GM18498 (cell line): ENCODE results near the gene SPINT1.
A peak's percentile ranks its signal among the peaks of the same experiment; 100 is the strongest.
"Not testable (repeated sequence)": the region's sequence is repeated elsewhere in the genome, so short reads cannot be mapped to it uniquely, and the experiment has no call there.

Source experiments
- ATAC-seq: cut with Tn5 transposase; IDR thresholded peaks from one replicate; pipeline ENCODE4 v1.9.1; 2021; ENCODE audit warnings: mild to moderate bottlenecking, moderate library complexity; ENCODE audit not compliant: unreplicated experiment

SPINT1 gene

DNA sequence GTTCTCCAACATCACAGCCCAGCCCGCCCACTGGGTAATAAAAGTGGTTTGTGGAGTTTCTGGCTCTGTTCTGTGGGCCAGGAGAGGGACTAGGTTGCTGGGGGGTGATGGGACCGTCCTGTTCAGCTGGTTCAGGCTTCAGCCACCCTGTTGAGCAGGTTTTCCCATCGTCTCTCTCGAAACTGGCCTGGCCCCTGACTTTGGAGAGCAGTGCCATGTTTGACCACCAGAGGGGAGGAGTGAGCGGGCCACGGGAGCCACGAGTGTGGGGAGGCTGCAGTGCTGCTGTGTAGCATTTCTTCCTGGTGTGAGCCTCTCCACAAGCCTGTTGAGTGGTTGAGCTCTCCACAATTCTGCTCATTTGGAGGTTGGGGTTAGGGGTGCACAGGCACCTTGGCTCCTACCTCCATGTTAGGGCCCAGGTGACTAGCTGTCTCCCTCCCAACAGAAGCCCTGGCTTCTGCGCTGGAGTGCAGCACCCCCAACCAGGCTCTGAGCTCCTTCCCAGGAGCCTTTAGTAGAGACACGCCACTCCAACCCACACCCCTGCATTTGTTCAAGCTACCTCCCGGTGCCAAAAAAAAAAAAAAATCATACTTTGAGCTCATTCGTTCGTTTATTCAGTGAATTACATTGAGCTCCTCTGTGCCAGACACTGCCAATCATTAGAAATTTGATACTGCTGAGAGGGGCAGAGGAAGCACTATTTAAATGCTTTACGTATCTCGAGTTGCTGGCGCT, 13.9 kb downstream of the SPINT1 start:
- no peak for ATAC-seq

DNA sequence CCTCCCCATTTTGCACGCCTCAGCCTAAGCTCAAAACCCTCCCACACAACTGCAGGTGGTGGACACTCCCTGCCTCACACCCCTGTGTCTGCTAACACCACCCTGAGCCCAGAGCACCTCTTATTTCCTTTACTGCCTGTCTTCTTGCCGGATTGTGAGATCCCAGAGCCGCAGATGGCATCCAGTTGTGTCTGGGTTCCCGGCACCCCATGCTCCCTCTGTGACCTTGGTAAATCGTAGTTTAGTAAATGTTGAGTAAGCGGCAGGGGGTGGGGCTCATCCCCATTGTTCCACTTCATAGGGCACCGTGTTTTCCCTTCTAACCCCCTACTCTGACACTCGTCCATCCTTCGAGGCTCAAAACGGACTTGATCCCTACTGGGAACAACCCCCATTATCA, 14.9 kb downstream of the SPINT1 start:
- ATAC-seq = no peak

DNA sequence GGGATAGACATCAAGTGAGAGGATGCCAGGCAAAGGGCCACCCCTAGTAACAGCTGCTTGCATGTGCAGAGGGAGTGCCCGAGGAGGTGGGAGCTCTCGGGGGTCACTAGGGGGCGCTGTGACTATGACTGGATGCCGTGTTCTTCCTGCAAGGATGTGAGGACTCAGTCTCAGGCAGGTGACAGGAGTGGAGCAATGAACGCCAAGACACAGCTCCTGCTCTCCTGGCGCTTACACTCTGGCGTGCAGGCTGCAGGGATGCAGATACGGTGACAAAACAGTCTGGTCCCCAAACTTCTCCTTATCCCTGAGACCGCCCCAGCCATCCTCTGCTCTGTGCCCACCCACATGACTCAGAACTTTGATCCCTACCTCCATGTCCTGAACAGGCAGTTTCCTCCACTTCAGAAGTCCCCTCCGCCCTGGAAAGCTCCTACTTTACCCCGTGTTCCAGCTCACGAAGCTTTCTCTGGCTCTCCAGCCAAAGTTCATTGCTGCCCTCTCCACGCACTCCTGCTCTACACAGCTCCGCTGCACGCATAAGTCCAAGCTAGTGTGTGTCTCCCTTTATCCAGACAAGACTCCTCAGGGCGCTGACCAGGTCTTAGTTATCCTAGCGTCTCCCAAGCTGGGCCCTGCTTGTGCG, 15.5 kb downstream of the SPINT1 start:
- peak; percentile 57 for ATAC-seq

DNA sequence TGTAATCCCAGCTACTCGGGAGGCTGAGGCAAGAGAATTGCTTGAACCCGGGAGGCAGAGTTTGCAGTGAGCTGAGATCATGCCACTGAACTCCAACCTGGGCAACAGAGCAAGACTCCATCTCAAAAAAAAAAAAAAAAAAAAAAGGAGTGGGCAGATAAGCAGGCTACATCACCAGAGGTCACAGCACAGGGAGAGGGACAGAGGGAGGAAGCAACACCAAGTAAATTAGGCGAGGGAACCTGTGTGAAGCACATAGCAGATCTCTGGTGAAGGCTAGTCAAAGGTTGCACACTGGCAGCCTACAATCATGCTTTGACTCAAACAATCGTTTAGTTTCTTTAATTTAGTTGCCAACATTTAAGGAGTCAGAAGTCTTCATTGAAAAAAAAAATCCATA, 17.3 kb downstream of the SPINT1 start:
- not testable (repeated sequence) for ATAC-seq

DNA sequence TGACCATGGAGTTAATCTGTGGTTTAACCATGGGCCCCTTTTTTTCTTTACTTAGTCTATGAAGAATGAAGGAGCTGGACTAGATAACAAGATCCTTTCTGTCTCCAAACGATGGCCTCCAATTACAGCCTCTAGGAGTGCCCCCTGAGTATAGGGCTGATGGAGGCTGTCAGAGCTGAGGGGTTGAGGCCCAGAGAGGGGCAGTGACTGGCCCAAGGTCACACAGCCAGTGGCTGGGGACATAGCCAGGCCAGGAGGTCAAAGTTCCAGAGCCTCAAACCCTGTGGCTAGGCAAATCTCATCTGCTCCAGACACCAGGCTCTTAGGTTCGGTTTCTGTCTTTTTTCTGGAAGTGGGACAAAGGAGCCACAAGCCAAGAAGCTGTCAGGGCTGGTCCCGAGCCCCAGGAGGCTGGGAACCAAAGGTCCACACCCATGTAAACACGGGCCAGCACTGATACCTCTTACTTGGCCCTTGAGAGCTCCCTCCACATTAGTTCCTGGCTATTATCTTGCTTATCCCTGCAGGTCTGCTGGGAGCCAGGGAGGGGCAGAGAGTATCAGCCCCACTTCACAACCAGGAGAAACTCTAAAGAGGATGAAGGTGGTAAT, 19.9 kb downstream of the SPINT1 start:
- ATAC-seq = no peak

DNA sequence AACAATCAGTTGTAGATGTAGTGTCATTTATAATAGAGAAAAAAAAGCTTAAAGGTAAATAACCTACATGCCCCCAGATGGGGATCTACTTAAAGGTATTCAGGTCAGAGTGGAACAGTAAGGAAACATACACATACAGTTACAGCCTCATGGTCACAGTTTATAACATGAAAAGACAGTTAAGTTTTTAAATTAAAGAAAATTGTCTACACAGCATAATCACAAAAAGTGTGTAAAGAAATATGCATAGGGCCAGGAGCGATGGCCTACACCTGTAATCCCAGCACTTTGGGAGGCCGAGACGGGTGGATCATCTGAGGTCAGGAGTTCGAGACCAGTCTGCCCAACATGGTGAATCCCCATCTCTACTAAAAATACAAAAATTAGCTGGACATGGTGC, 23.4 kb downstream of the SPINT1 start:
- ATAC-seq = no peak

DNA sequence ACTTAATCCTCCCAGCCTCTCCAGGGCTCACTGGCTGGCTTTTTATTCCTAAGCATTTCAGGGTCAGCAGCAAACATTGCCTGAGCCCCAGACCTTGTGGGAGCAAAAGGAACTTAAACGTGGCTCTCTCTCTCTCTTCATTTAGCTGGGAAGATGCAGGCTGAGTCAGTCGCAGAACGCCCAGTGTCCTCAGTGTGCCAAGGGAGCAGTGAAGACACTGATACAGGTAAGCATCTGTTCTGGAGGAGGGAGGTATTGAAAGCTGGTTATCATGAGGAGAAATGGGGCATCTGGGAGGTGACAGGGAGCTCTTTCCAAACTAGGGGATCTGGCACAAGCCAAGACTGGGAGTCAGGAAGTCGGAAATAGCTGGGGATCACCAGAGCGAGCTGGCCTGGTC, 25.8 kb downstream of the SPINT1 start:
- ATAC-seq = no peak

DNA sequence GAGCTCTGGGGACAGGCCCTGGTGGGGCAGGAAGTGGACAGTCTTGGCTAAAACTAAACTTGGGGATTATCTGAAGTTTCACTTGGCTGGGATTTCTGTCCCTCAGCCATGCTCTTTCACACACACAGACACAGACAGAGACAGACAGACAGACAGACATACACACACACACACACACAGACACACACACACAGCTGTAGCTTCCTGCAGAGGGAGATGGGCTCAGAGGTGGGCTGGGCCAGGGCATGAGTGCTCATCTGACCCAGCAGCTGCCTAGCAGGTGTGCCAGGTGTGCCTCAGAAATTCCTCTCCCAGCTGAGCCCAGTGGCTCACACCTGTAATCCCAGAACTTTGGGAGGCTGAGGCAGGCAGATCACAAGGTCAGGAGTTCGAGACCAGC, 26.9 kb downstream of the SPINT1 start:
- ATAC-seq = no peak

DNA sequence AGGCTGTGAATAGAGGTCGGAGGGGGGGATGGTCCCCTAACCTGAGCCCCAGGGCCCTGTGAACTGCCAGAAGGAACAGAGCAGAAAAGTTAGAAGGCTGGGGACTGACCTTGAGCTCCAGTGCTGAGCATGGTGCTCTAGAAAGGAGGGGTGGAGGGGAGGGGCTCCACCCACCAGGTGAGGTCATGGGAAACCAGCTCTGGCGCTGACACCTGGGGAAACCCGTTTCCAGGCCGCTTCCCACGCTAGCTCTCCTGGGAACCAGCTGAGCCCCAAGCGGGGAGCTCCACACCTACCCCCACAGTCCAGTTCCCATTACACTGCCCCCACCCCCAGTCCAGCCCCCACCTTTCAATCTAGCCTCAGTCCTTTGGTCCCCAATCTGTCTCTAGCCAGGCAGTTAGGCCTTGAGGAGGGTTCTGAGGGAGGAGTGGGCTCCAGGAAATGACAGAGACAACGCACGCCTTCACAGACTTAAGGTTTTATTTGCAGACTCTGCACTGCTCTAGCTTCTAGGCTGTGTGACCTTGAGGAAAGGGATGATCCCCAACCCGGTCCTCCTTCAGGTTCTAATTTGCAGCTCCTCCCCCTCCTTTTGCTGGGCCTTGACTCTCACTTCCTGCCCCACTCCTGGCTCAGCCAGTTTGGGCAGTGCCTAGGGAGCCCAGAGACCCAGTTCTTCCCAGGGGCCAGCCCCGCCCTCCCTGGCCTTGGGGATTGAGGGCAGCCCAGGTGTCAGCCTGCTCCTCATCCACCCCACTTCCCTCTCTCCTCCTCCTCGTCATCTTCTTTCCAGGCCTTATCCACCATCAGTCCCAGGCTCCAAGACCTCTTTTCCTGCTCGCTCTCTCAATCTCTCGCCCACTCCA, 28.1 kb downstream of the SPINT1 start:
- ATAC-seq = no peak

DNA sequence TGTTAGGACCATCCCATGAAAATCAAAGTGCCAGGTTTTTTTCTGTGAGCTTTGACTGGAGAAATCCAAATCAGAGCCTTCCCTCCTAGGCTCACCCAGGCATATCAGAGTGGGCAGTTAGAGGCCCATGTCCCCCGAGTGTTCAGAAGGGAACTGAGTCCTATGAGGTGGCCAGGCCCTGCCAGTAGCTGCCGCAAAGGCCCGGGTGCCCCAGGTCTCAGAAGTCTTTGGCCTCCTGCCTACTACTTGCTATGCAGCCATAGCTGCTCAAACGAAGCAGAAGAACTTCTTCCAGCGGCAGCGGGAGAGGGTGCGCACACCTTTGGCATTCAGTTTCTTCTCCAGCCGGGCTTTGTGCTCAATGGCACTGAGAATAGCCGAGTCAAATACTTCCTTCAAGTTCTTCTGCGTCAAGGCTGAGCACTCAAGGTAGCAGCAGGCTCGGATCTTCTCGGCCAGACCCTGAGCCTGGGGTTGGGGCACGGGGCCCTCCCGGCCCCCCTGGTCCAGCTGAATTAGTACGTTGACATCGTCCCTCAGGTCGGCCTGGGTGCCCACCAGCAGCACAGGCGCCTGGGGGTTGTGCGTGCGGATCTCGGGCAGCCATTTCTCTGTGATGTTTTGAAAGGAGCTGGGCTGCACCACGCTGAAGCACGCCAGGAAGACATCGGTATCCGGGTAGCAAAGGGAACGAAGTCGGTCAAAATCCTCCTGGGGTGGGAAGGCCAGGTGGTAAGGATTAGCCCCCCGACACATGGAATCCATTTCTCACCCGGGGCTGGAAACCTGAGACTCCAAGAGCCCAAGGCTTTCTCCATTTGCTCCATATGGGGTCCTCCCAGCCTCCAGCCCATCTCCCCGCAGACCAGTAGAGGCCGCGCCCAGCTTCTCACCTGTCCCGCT, 29.2 kb downstream of the SPINT1 start:
- ATAC-seq = no peak

DNA sequence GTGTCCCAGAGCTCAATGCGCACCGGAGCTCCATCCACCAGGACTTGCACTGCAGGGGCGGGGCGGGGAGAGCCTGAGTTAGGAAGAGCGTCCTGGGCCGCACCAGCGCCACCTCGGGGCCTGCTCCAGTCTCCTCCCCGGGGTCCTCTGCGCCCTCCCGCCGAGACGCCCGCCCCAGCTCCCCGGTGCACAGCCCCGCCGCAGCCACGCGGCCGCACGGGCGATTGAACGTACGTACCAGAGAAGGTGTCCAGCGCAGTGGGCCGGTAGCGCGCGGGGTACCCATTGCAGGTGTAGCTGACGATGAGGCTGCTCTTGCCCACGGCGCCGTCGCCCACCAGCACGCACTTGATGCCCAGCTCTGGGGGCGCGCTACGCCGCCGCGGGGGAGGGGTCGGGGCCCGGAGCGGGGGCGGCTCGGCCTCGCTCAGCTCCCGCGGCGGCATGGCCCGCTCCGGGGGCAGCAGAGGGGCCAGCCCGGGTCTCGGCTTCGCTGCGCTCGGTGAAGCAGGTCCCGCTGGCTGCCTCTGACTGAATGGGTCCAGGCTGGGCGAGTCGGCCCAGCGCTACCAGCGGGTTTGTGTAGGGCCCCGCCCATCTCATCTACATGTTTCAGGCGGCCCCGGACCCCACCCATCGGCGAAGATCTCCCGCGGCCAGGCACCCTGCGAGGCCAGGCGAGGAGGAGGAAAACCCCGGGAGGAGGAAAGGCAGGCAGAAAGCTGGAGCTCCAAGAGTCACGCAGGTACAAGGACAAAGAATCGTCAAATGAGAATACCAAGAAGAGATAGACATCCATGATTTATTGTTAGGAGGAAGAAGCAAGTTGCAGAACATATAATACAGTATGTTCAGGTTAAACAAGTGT, 30.1 kb downstream of the SPINT1 start, which contains the start of gene RHOV:
Gene RHOV, minus strand, starts transcription at position 541 of the 868 bp plus-strand sequence. Its CDS starts 95 bp downstream, at position 446.
- ATAC-seq = peak; percentile 63

DNA sequence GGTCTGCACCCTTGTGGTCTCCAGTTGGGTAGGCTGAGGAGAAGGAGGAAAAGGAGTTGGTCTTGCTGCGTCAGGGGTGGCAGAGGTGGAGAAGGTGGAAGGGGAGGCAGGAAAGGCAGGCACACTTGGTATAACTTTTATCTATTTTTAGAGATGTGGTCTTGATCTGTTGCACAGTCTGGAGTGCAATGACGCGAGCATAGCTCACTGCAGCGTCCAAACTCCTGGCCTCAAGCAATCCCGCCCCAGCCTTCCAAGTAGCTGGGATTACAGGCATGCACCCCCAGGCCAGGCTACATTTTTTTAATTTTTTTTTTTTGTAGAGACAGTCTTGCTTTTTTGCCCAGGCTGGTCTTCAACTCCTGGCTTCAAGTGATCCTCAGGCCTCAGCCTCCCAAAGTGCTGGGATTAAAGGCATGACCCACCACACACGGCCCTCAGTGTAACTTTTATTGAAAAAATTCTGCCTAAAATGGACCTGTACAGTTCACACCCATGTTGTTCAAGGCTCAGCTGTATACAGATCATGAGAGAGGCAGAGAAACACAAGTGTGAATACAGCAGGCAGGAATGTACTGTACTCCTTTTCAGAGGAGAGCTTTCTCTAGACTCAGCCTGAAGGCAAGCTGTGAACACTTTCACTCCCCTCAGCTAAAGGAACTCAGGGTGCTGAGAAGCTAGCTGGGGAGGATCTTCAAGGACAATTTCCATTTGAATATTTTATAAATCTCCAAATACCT, 32.3 kb downstream of the SPINT1 start:
- no peak for ATAC-seq

DNA sequence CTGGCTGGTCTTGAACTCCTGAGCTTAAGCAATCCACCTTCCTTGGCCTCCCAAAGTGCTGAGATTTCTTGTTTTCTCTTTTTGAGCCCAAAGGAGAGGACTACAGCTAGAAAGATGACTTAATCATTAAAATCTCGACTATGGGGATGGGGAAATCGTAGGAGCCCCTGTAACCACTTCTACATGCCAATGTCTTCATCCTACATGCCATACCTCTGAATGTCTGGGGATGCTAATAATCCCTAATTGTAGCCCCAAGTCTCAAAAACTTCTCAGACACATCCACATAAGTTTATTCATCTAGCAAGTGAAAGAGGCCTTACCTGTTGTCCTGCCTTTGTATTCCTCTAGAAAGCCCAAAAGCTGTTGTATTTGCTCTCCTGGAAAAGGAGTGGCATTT, 33.8 kb downstream of the SPINT1 start:
- no peak for ATAC-seq

DNA sequence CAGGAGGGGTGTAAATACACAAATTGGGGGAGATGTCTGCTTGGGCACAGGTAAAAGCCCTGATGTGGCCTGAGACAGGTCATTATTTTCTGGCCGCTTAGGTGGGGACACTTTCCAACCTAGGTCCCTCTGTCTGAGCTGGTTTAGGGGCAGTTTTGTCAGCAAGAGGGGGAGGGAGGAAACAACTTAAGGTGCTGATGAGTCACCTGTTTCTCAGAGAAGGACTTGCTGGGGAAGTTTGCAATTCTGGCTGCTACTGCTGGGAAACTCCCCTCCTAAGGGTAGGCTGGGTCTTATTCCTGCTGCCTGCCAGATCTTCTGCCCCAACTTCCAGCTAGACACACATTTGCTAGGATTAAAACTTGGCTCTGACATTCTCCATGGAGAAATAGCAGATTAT, 34.9 kb downstream of the SPINT1 start:
- peak; percentile 73 for ATAC-seq

DNA sequence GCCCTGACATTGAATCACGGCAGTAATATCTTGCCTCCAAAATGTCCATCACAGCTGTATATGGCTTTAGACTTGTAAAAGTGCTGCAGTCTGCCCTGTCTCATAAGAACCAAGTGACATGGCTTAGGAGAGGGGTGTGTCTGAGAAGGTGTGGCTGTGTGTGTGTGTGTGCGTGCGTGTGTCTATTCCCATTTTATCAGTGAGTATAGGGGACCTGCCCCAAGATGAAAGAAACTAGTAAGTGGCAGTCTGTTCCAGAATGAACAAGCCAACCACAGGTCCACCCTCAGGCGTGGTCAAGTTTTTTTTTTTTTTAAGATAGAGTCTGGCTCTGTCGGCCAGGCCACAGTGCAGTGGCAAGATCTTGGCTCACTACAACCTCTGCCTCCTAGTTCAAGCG, 35.8 kb downstream of the SPINT1 start:
- ATAC-seq = no peak

DNA sequence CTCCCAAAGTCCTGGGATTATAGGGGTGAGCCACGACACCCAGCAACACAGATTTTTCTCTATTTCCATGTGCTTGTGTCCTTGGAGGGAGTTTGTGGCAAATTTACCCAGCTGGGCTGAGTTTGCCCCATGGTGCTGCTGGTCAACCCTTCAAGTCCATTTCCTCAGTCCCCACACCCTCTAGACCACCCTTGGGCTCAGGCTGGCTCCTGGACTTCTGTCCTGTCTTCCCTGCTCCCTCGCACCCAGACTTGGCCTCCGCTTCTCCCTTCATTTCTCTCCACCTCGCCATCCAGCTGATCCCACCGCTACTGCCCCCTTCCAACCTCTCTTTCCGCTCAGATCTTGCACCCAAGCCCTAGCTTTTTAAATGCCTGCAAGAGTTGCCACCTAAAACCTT, 37.5 kb downstream of the SPINT1 start:
- no peak for ATAC-seq

DNA sequence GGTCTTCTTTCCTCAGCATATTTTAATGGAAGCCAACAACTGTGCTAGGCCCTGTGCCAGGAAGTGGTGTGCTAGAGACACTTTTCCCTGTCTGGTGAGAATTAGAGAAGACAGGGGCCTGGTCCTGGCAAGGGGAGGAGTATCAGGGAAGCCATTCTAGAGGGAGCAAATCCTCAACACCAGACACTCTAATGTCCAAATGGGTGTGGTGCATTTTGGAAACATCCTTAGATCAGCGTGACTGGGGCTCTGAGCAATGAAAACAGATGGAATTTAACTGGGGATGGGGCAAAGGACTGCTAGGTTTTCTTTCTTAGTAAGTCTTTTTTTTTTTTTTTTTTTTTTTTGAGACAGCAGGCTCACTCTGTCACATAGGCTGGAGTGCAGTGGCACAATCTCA, 42.7 kb downstream of the SPINT1 start:
- ATAC-seq = no peak

DNA sequence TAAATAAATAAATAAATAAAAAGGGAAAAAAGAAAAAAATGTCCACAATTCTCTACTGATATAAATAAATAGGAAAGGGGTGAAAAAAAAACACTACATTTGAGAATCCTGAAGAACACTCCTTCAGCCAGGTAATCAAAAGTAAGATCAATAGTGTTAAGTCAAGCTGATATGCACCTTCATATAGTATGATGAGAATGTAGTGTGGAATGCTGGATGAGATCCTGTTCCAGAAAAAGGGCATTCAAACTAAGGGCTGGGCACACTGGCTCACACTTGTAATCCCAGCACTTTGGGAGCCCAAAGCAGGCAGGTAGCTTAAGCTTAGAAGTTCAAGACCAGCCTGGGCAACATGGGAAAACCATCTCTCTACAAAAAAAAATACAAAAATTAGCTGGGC, 45.3 kb downstream of the SPINT1 start:
- ATAC-seq = no peak

DNA sequence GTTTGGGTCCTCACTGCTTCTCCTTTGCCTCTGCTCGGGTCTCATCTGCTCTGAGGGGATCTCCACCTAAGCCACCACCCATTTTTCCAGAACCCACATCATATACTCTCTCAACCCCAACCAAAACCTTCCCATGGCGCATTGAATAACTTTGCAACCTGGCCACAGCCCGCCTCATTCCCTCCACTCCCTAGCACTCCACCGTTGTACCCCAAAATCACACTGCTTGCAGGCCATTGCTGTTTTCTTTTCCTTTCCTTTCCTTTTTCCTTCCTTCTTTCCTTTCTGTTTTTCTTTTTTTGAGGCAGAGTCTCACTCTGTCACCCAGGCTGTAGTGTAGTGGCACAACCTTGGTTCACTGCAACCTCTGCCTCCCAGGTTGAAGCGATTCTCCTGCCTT, 47.3 kb downstream of the SPINT1 start:
- ATAC-seq = no peak
